Trophoblast cell (in vitro differentiated cells and primary cell): ENCODE results near the gene TPK1.

Experiments
- DNase-seq, 2 donors: peaks; one replicate each; pipeline ENCODE4 v3.0.0-alpha.2; 2016
- H2AFZ ChIP-seq: 2 replicates; pipeline ENCODE4 v1.6.1; 2013; ENCODE audit warnings: low read length, moderate library complexity, mild to moderate bottlenecking; ENCODE audit not compliant: insufficient read depth, poor library complexity
- H2AK5ac ChIP-seq: 2 replicates; pipeline ENCODE4 v1.6.1; 2013; ENCODE audit warnings: mild to moderate bottlenecking, low read length
- H2BK120ac ChIP-seq: 2 replicates; pipeline ENCODE4 v1.6.1; 2013; ENCODE audit warnings: low read length, mild to moderate bottlenecking, moderate library complexity; ENCODE audit not compliant: insufficient read depth, poor library complexity
- H2BK12ac ChIP-seq: 2 replicates; pipeline ENCODE4 v1.6.1; 2013; ENCODE audit warnings: mild to moderate bottlenecking, low read length, moderate library complexity
- H2BK5ac ChIP-seq: 2 replicates; pipeline ENCODE4 v1.6.1; 2013; ENCODE audit warnings: low read length, low read depth, moderate library complexity, mild to moderate bottlenecking; ENCODE audit not compliant: poor library complexity
- H3K14ac ChIP-seq: 2 replicates; pipeline ENCODE4 v1.6.1; 2013; ENCODE audit warnings: mild to moderate bottlenecking, low read length
- H3K18ac ChIP-seq: 2 replicates; pipeline ENCODE4 v1.6.1; 2013; ENCODE audit warnings: mild to moderate bottlenecking, low read length
- H3K23ac ChIP-seq: 2 replicates; pipeline ENCODE4 v1.6.1; 2013; ENCODE audit warnings: low read length
- H3K27ac ChIP-seq: 2 replicates; pipeline ENCODE4 v1.5.1; 2013; ENCODE audit warnings: low read depth, mild to moderate bottlenecking, inconsistent platforms, low read length, moderate library complexity
- H3K27me3 ChIP-seq: 2 replicates; pipeline ENCODE4 v1.6.1; 2013; ENCODE audit warnings: inconsistent platforms, mild to moderate bottlenecking, low read length, moderate library complexity; ENCODE audit not compliant: insufficient read depth
- H3K36me3 ChIP-seq, 2 experiments: 1 replicate in 1 of 2; 2 replicates in 1 of 2; pipeline ENCODE4 v1.6.1; 2013; ENCODE audit warnings: low read length in 2 of 2, mild to moderate bottlenecking in 2 of 2, moderate library complexity in 1 of 2; ENCODE audit not compliant: insufficient read depth in 2 of 2, control insufficient read depth in 1 of 2
- H3K4ac ChIP-seq: 2 replicates; pipeline ENCODE4 v1.6.1; 2013; ENCODE audit warnings: low read depth, mild to moderate bottlenecking, low read length, moderate library complexity
- H3K4me1 ChIP-seq, 2 experiments: 1 replicate in 1 of 2; 2 replicates in 1 of 2; pipeline ENCODE4 v1.6.1; 2013; ENCODE audit warnings: low read length in 2 of 2, mild to moderate bottlenecking in 2 of 2, moderate library complexity in 1 of 2; ENCODE audit not compliant: insufficient read depth in 2 of 2, control insufficient read depth in 1 of 2
- H3K4me2 ChIP-seq: 2 replicates; pipeline ENCODE4 v1.6.1; 2013; ENCODE audit warnings: inconsistent platforms, mild to moderate bottlenecking, low read length, moderate library complexity
- H3K4me3 ChIP-seq: 2 replicates; pipeline ENCODE4 v1.5.1; 2013; ENCODE audit warnings: mild to moderate bottlenecking, low read depth, low read length, inconsistent platforms
- H3K79me1 ChIP-seq: one replicate; pipeline ENCODE4 v1.6.1; 2013; ENCODE audit warnings: low read length
- H3K79me2 ChIP-seq: 2 replicates; pipeline ENCODE4 v1.6.1; 2013; ENCODE audit warnings: low read length, mild to moderate bottlenecking; ENCODE audit not compliant: control insufficient read depth, insufficient read depth, poor library complexity
- H3K9ac ChIP-seq: 2 replicates; pipeline ENCODE4 v1.6.1; 2013; ENCODE audit warnings: mild to moderate bottlenecking, low read length
- H3K9me3 ChIP-seq: 2 replicates; pipeline ENCODE4 v1.6.1; 2013; ENCODE audit warnings: low read depth, mild to moderate bottlenecking, control low read depth, inconsistent platforms, low read length; ENCODE audit not compliant: insufficient read depth
- H4K12ac ChIP-seq: 2 replicates; pipeline ENCODE4 v1.6.1; 2013; ENCODE audit warnings: low read depth, mild to moderate bottlenecking, low read length, moderate library complexity
- H4K8ac ChIP-seq: 2 replicates; pipeline ENCODE4 v1.6.1; 2013; ENCODE audit warnings: low read depth, mild to moderate bottlenecking, low read length, moderate library complexity
- H4K91ac ChIP-seq: one replicate; pipeline ENCODE4 v1.6.1; 2013; ENCODE audit warnings: low read depth, mild to moderate bottlenecking, low read length, moderate library complexity
- WGBS: extraction: QIAGEN DNeasy Blood & Tissue Kit; methylation state at CpG from one replicate; pipeline ENCODE4 v1.1.7; 2013; ENCODE audit warnings: missing lambda C conversion rate; ENCODE audit not compliant: insufficient read length, insufficient coverage; ENCODE audit errors: extremely low coverage; 5-methylcytosine and 5-hydroxymethylcytosine counted together

The TPK1 gene

DNA sequence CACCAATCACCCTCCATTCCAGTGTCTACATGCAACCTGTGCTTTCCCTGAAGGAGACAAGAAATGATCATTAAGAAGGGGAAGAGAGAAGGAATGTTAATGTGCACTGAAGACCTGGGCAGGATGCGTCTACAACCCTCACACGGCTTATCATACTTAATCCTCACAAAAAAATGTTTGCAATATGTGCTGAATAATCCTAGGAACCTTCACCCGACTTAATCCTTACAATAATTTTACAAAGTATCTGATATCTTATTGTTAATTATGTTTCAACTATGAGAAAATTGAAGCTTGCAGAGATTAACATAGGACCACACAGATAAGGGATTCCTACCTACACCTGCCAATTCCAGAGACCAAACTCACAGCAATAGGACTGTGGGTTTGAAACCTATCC is 287.3 kb downstream of the TPK1 start:
- no peaks in the 10 kb centered on the region for H3K9me3 ChIP-seq

DNA sequence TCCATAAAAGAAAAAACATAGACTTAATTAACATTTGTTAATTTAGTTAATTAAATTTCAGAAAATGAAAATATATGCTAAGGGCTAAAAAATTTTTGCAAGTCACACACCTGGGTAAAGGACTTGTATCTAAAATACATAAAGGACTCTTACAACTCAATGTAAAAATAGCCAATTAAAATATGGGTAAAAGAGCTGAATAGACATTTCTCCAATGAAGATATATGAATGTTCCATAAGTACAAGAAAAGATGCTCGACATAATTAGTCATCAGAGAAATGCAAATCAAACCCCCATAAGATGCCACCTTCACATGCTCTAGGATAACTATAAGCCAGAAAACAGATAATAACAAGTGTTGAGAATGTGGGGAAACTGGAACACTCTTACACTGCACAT is 288.0 kb downstream of the TPK1 start:
- Histone ChIP-seq H3K4me2 (no peak overlapping the region), H3K9me3 (no peaks in the 10 kb centered on the region), H3K9ac (no peak overlapping the region), H3K23ac (no peak overlapping the region), H3K36me3 (no peaks in the 10 kb centered on the region), H2BK5ac (no peak overlapping the region), H4K91ac (no peak overlapping the region), H3K27ac (no peak overlapping the region), H3K18ac (no peak overlapping the region), H2AK5ac (no peak overlapping the region), H3K14ac (no peak overlapping the region), H3K79me1 (no peaks in the 10 kb centered on the region), H3K4me3 (no peak overlapping the region), H4K12ac (no peak overlapping the region), H3K27me3 (no peaks in the 10 kb centered on the region), H4K8ac (no peak overlapping the region), H3K4ac (no peak overlapping the region), H2AFZ (no peak overlapping the region), H2BK120ac (no peak overlapping the region), H3K79me2 (no peaks in the 10 kb centered on the region), H2BK12ac (no peak overlapping the region), H3K4me1 (no peaks in the 10 kb centered on the region)
- DNase-seq, result peak in 1 of 2 donors; percentile 43
- no CpG with 5 or more reads among the region's 1 CpG for whole genome bisulfite sequencing

More for the DNA sequence above, 287.3 kb downstream of the TPK1 start:
- Histone ChIP-seq H3K36me3 (no peaks in the 10 kb centered on the region), H2BK5ac (no peak overlapping the region), H2AFZ (no peak overlapping the region), H3K79me1 (no peaks in the 10 kb centered on the region), H3K23ac (no peak overlapping the region), H3K4ac (no peak overlapping the region), H3K27ac (no peak overlapping the region), H3K4me3 (no peak overlapping the region), H2AK5ac (no peak overlapping the region), H3K4me1 (no peaks in the 10 kb centered on the region), H3K14ac (no peak overlapping the region), H3K18ac (no peak overlapping the region), H4K12ac (no peak overlapping the region), H3K27me3 (no peaks in the 10 kb centered on the region), H4K91ac (no peak overlapping the region), H3K79me2 (no peaks in the 10 kb centered on the region), H3K4me2 (no peak overlapping the region), H2BK12ac (no peak overlapping the region), H2BK120ac (no peak overlapping the region), H3K9ac (no peak overlapping the region), H4K8ac (no peak overlapping the region)
- WGBS, result no CpG with 5 or more reads among the region's 3 CpGs
- peak; percentile 51 to 76 for DNase-seq

DNA sequence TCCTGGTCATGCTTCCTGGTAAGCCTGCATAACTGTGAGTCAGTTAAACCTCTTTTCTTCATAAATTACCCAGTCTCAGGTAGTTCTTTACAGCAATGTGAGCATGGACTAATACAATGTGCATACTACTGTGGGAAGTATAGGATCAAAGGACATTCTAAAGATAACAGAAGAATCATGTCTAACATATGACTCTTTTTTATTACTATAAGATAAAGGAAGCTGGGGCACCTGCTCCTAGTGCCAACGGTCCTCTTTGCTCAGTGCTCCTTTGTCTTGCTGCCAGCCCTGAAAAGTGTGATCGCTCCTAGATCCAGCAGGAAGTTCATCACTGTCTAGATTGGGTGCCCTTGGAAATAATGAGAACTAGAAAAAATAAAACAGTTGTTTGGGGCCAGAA is 289.1 kb downstream of the TPK1 start:
- Histone ChIP-seq H3K27ac (no peak overlapping the region), H3K18ac (no peak overlapping the region), H3K4me1 (no peaks in the 10 kb centered on the region), H2BK120ac (no peak overlapping the region), H2BK12ac (no peak overlapping the region), H4K91ac (no peak overlapping the region), H3K79me1 (no peaks in the 10 kb centered on the region), H3K4ac (no peak overlapping the region), H3K23ac (no peak overlapping the region), H3K36me3 (no peaks in the 10 kb centered on the region), H4K8ac (no peak overlapping the region), H3K27me3 (no peaks in the 10 kb centered on the region), H3K4me3 (no peak overlapping the region), H2AK5ac (no peak overlapping the region), H3K14ac (no peak overlapping the region), H2AFZ (no peak overlapping the region), H3K9ac (no peak overlapping the region), H2BK5ac (no peak overlapping the region), H3K79me2 (no peaks in the 10 kb centered on the region), H3K9me3 (no peaks in the 10 kb centered on the region), H3K4me2 (no peak overlapping the region), H4K12ac (no peak overlapping the region)
- no CpG with 5 or more reads among the region's 2 CpGs for WGBS
- DNase-seq, result no peak

DNA sequence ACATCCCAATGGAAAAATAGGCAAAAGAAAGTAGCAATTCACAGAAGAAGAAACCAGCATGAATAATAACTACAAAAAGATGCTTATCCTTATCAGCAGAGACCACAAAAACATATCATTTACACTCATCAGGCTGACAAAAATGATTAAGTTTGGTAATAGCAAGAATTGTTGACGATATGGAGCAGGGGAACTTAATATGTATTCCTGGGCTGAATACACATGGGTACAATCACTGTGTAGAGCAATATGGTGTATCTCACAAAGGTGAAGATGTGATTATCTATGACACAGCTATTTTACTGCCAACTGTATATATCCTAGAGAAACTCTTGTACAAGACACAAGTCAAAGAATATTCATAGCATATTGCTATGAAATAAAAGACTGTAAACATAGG is 290.5 kb downstream of the TPK1 start:
- H3K23ac ChIP-seq, result no peak overlapping the region
- no peaks in the 10 kb centered on the region for H3K27me3 ChIP-seq
- no peak overlapping the region for H3K14ac ChIP-seq
- no peak overlapping the region for H4K8ac ChIP-seq
- H2BK120ac ChIP-seq, result no peak overlapping the region
- no peaks in the 10 kb centered on the region for H3K79me2 ChIP-seq
- no peak overlapping the region for H3K4me2 ChIP-seq
- H4K12ac ChIP-seq, result no peak overlapping the region
- no peak overlapping the region for H2AK5ac ChIP-seq
- no peak overlapping the region for H3K4me3 ChIP-seq
- no peak overlapping the region for H3K18ac ChIP-seq
- H2BK5ac ChIP-seq, result no peak overlapping the region
- no peak overlapping the region for H2AFZ ChIP-seq
- H4K91ac ChIP-seq, result no peak overlapping the region
- no peaks in the 10 kb centered on the region for H3K36me3 ChIP-seq
- no peak overlapping the region for H3K27ac ChIP-seq
- no CpG with 5 or more reads among the region's 1 CpG for WGBS
- H3K4me1 ChIP-seq, result no peaks in the 10 kb centered on the region
- H3K4ac ChIP-seq, result no peak overlapping the region
- DNase-seq, result peak in 1 of 2 donors; percentile 32
- no peaks in the 10 kb centered on the region for H3K79me1 ChIP-seq
- no peak overlapping the region for H3K9ac ChIP-seq
- no peaks in the 10 kb centered on the region for H3K9me3 ChIP-seq
- H2BK12ac ChIP-seq, result no peak overlapping the region
